Neural cell (in vitro differentiated cells): ENCODE results near the gene LUZP1. TPM values are rescaled to one million over a fixed set of nuclear protein-coding genes. Genes with fewer than 3 reads are reported as not detected.

Source experiments
- H2AFZ ChIP-seq: fragments of 200-600, 300-800 bp; sonication (generic), shearing (Covaris generic); 2 replicates; pipeline ENCODE4 v1.6.0; 2014; ENCODE audit warnings: low read depth, mild to moderate bottlenecking, antibody characterized with exemption, low read length, moderate library complexity
- H3F3A ChIP-seq: fragments of 200-600 bp; shearing (Covaris generic); 2 replicates; pipeline ENCODE4 v1.6.1; 2016; ENCODE audit warnings: mild to moderate bottlenecking, moderate library complexity, mixed read lengths, antibody characterized with exemption, low read length; ENCODE audit not compliant: insufficient read depth, poor library complexity, severe bottlenecking
- H3K27ac ChIP-seq: fragments of 200-600, 300-800 bp; sonication (generic), shearing (Covaris generic); 2 replicates; pipeline ENCODE4 v1.5.1; 2014; ENCODE audit warnings: mild to moderate bottlenecking, low read length, moderate library complexity
- H3K27me3 ChIP-seq: fragments of 300-800, 200-600 bp; sonication (generic), shearing (Covaris generic); 2 replicates; pipeline ENCODE4 v1.6.0; 2014; ENCODE audit warnings: mild to moderate bottlenecking, low read depth, low read length, moderate library complexity; ENCODE audit not compliant: insufficient read depth
- H3K36me3 ChIP-seq: fragments of 300-800, 200-600 bp; sonication (generic), shearing (Covaris generic); 2 replicates; pipeline ENCODE4 v1.5.1; 2014; ENCODE audit warnings: mild to moderate bottlenecking, antibody characterized with exemption, low read length, moderate library complexity; ENCODE audit not compliant: insufficient read depth
- H3K4me2 ChIP-seq: fragments of 300-800, 200-600 bp; sonication (generic), shearing (Covaris generic); 2 replicates; pipeline ENCODE4 v1.6.0; 2014; ENCODE audit warnings: mild to moderate bottlenecking, low read length
- H3K4me3 ChIP-seq: fragments of 300-800, 200-600 bp; sonication (generic), shearing (Covaris generic); 2 replicates; pipeline ENCODE4 v1.5.1; 2014; ENCODE audit warnings: mild to moderate bottlenecking, low read length, moderate library complexity
- H3K79me2 ChIP-seq: fragments of 200-600 bp; shearing (Covaris generic); replicated peaks from 2 replicates; pipeline ENCODE4 v1.6.0; 2014; ENCODE audit warnings: mild to moderate bottlenecking, low read length, moderate library complexity; ENCODE audit not compliant: insufficient read depth
- H3K9ac ChIP-seq: fragments of 300-800, 200-600 bp; sonication (generic), shearing (Covaris generic); 2 replicates; pipeline ENCODE4 v1.6.1; 2016; ENCODE audit warnings: mild to moderate bottlenecking, low read length, mixed read lengths
- H3K9me2 ChIP-seq: fragments of 200-600 bp; shearing (Covaris generic); 2 replicates; pipeline ENCODE4 v1.6.1; 2016; ENCODE audit warnings: mild to moderate bottlenecking, low read length, mixed read lengths; ENCODE audit not compliant: insufficient read depth
- H3K9me3 ChIP-seq: fragments of 200-600, 300-800 bp; sonication (generic), shearing (Covaris generic); 2 replicates; pipeline ENCODE4 v1.6.1; 2016; ENCODE audit warnings: mild to moderate bottlenecking, mixed run types, low read length, moderate library complexity, mixed read lengths
- H4K20me1 ChIP-seq: fragments of 200-600 bp; shearing (Covaris generic); 2 replicates; pipeline ENCODE4 v1.6.1; 2016; ENCODE audit warnings: mild to moderate bottlenecking, mixed run types; ENCODE audit not compliant: insufficient read depth
- EP300 ChIP-seq: fragments of 450-650 bp; conservative IDR thresholded peaks from 2 replicates; pipeline ENCODE4 v1.6.1; 2014; ENCODE audit warnings: antibody characterized with exemption, mild to moderate bottlenecking, moderate library complexity; ENCODE audit not compliant: poor library complexity, severe bottlenecking
- EZH2 ChIP-seq: fragments of 200-600, 300-800 bp; shearing (Covaris generic), sonication (generic); IDR thresholded peaks from 2 replicates; pipeline ENCODE4 v1.6.1; 2014; ENCODE audit warnings: antibody characterized with exemption, low read length, borderline replicate concordance, mild to moderate bottlenecking; ENCODE audit not compliant: insufficient read depth, poor library complexity, severe bottlenecking
- MXI1 ChIP-seq: fragments of 450-650 bp; conservative IDR thresholded peaks from 2 replicates; pipeline ENCODE4 v1.6.1; 2014; ENCODE audit warnings: antibody characterized with exemption, mild to moderate bottlenecking; ENCODE audit not compliant: poor library complexity, severe bottlenecking
- POLR2AphosphoS5 ChIP-seq: IDR thresholded peaks from 2 replicates; pipeline ENCODE4 v1.6.1; 2012
- RAD21 ChIP-seq: fragments of 450-650 bp; conservative IDR thresholded peaks from 2 replicates; pipeline ENCODE4 v1.6.1; 2014; ENCODE audit warnings: antibody characterized with exemption, mild to moderate bottlenecking, moderate library complexity
- SMC3 ChIP-seq: fragments of 450-650 bp; conservative IDR thresholded peaks from 2 replicates; pipeline ENCODE4 v1.6.1; 2014; ENCODE audit warnings: antibody characterized with exemption, mild to moderate bottlenecking, moderate library complexity; ENCODE audit not compliant: poor library complexity
- TAF1 ChIP-seq: IDR thresholded peaks from 2 replicates; pipeline ENCODE4 v1.6.1; 2012; ENCODE audit warnings: low read depth
- polyA plus RNA-seq: library from polyadenylated mRNA; depleted of rRNA; stranded (reverse); fragments of >200 nt; gene quantifications from 2 replicates; pipeline ENCODE4 v1.2.3, GENCODE V29; 2014
- TF ChIP-seq, protein P1 (sequence below): fragments of 450-650 bp; IDR thresholded peaks from 2 replicates; pipeline ENCODE4 v1.5.1; 2014; ENCODE audit warnings: antibody characterized with exemption, mild to moderate bottlenecking, moderate library complexity; ENCODE audit not compliant: poor library complexity, severe bottlenecking
- TF ChIP-seq, protein P2 (sequence below): IDR thresholded peaks from 2 replicates; pipeline ENCODE4 v1.6.1; 2012; ENCODE audit warnings: borderline replicate concordance

LUZP1 gene
- polyA plus RNA-seq, 1 donor from 2014 or later, result 2.3 TPM

- Histone ChIP-seq H3K4me2 (no peak overlapping the region), H3K4me3 (no peak overlapping the region), H4K20me1 (no peaks in the 10 kb centered on the region)
These were observed 47.2 kb upstream of the LUZP1 start for GRCh38 chr1:23215751-23216449.

GRCh38 chr1:23215291-23215690 lies 46.6 kb upstream of the LUZP1 start:
- Histone ChIP-seq H3K4me3 (no peak overlapping the region), H3K4me2 (no peak overlapping the region), H3F3A (no peaks in the 10 kb centered on the region), H2AFZ (no peak overlapping the region), H3K9me3 (no peaks in the 10 kb centered on the region), H3K9ac (no peak overlapping the region), H4K20me1 (no peaks in the 10 kb centered on the region), H3K36me3 (no peaks in the 10 kb centered on the region), H3K27me3 (peaks cover 37% of the 10 kb centered on the region), H3K79me2 (no peaks in the 10 kb centered on the region), H3K27ac (no peak overlapping the region), H3K9me2 (no peaks in the 10 kb centered on the region)
- TF ChIP-seq EZH2 (no peak), TAF1 (no peak), EP300 (no peak), SMC3 (no peak), POLR2AphosphoS5 (no peak), RAD21 (no peak), MXI1 (no peak)
- TF ChIP-seq, protein P1, sequence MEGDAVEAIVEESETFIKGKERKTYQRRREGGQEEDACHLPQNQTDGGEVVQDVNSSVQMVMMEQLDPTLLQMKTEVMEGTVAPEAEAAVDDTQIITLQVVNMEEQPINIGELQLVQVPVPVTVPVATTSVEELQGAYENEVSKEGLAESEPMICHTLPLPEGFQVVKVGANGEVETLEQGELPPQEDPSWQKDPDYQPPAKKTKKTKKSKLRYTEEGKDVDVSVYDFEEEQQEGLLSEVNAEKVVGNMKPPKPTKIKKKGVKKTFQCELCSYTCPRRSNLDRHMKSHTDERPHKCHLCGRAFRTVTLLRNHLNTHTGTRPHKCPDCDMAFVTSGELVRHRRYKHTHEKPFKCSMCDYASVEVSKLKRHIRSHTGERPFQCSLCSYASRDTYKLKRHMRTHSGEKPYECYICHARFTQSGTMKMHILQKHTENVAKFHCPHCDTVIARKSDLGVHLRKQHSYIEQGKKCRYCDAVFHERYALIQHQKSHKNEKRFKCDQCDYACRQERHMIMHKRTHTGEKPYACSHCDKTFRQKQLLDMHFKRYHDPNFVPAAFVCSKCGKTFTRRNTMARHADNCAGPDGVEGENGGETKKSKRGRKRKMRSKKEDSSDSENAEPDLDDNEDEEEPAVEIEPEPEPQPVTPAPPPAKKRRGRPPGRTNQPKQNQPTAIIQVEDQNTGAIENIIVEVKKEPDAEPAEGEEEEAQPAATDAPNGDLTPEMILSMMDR, result no peak
- TF ChIP-seq, protein P2, sequence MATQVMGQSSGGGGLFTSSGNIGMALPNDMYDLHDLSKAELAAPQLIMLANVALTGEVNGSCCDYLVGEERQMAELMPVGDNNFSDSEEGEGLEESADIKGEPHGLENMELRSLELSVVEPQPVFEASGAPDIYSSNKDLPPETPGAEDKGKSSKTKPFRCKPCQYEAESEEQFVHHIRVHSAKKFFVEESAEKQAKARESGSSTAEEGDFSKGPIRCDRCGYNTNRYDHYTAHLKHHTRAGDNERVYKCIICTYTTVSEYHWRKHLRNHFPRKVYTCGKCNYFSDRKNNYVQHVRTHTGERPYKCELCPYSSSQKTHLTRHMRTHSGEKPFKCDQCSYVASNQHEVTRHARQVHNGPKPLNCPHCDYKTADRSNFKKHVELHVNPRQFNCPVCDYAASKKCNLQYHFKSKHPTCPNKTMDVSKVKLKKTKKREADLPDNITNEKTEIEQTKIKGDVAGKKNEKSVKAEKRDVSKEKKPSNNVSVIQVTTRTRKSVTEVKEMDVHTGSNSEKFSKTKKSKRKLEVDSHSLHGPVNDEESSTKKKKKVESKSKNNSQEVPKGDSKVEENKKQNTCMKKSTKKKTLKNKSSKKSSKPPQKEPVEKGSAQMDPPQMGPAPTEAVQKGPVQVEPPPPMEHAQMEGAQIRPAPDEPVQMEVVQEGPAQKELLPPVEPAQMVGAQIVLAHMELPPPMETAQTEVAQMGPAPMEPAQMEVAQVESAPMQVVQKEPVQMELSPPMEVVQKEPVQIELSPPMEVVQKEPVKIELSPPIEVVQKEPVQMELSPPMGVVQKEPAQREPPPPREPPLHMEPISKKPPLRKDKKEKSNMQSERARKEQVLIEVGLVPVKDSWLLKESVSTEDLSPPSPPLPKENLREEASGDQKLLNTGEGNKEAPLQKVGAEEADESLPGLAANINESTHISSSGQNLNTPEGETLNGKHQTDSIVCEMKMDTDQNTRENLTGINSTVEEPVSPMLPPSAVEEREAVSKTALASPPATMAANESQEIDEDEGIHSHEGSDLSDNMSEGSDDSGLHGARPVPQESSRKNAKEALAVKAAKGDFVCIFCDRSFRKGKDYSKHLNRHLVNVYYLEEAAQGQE, result no peak

More at GRCh38 chr1:23215751-23216449, 47.2 kb upstream of the LUZP1 start:
- no peak overlapping the region for H2AFZ ChIP-seq
- no peak overlapping the region for H3K27ac ChIP-seq
- H3F3A ChIP-seq, result no peaks in the 10 kb centered on the region
- no peaks in the 10 kb centered on the region for H3K9me2 ChIP-seq
- no peak for TF ChIP-seq MXI1
- TF ChIP-seq, protein P1, result no peak
- TF ChIP-seq, protein P2, result no peak
- TF ChIP-seq SMC3, result no peak
- TF ChIP-seq RAD21, result no peak
- TF ChIP-seq TAF1, result no peak
- TF ChIP-seq EP300, result no peak
- no peak for TF ChIP-seq EZH2
- no peak overlapping the region for H3K9ac ChIP-seq
- no peaks in the 10 kb centered on the region for H3K36me3 ChIP-seq
- H3K27me3 ChIP-seq, result peaks cover 38% of the 10 kb centered on the region
- no peaks in the 10 kb centered on the region for H3K79me2 ChIP-seq
- H3K9me3 ChIP-seq, result no peaks in the 10 kb centered on the region
